Large intestine (tissue), 3 donors: ENCODE measurements around the gene WASL. TPM values are rescaled to one million over a fixed set of nuclear protein-coding genes. Genes with fewer than 3 reads are reported as not detected.

Source experiments
- DNase-seq, 2 donors: peaks; one replicate each; pipeline versions ENCODE4 v3.0.0 to v3.0.0-alpha.2; 2013
- H3K27ac ChIP-seq: one replicate; pipeline ENCODE4 v1.5.1; 2013; ENCODE audit warnings: low read length
- H3K27me3 ChIP-seq: 2 replicates; pipeline ENCODE4 v1.6.1; 2013; ENCODE audit warnings: low read length; ENCODE audit not compliant: control insufficient read depth, insufficient read depth
- H3K36me3 ChIP-seq: 2 replicates; pipeline ENCODE4 v1.6.1; 2013; ENCODE audit warnings: low read length; ENCODE audit not compliant: control insufficient read depth, insufficient read depth
- H3K4me1 ChIP-seq: one replicate; pipeline ENCODE4 v1.6.1; 2013; ENCODE audit warnings: low read length; ENCODE audit not compliant: control insufficient read depth, insufficient read depth
- H3K4me3 ChIP-seq: one replicate; pipeline ENCODE4 v1.5.1; 2013; ENCODE audit warnings: low read length
- H3K9me3 ChIP-seq: one replicate; pipeline ENCODE4 v1.6.1; 2013; ENCODE audit warnings: mild to moderate bottlenecking, low read depth, low read length, moderate library complexity; ENCODE audit not compliant: control insufficient read depth
- WGBS: methylation state at CpG from one replicate; pipeline ENCODE4 v1.1.5; 2013; ENCODE audit warnings: low lambda C conversion rate; ENCODE audit not compliant: insufficient coverage; 5-methylcytosine and 5-hydroxymethylcytosine counted together
- polyA plus RNA-seq: library from polyadenylated mRNA; unstranded; fragments of 120-200 nt; gene quantifications from one replicate; pipeline ENCODE4 v1.2.1, GENCODE V29; 2013

The WASL gene
- polyA plus RNA-seq, 1 donor, result 60.7 TPM

GRCh38 chr7:123771846-123772245 lies 23.0 kb upstream of the WASL start:
- Histone ChIP-seq H3K4me3 (no peak overlapping the region), H3K36me3 (no peaks in the 10 kb centered on the region), H3K9me3 (no peaks in the 10 kb centered on the region), H3K27ac (no peak overlapping the region), H3K27me3 (no peaks in the 10 kb centered on the region), H3K4me1 (no peaks in the 10 kb centered on the region)
- no CpG with 5 or more reads among the region's 2 CpGs for WGBS
- no peak for DNase-seq

GRCh38 chr7:123771256-123771655 lies 22.5 kb upstream of the WASL start:
- Histone ChIP-seq H3K9me3 (no peaks in the 10 kb centered on the region), H3K27me3 (no peaks in the 10 kb centered on the region), H3K27ac (no peak overlapping the region), H3K4me3 (no peak overlapping the region), H3K36me3 (no peaks in the 10 kb centered on the region), H3K4me1 (no peaks in the 10 kb centered on the region)
- no peak for DNase-seq
- no CpG with 5 or more reads among the region's 2 CpGs for WGBS

- Histone ChIP-seq H3K4me1 (no peaks in the 10 kb centered on the region), H3K27me3 (no peaks in the 10 kb centered on the region), H3K4me3 (no peak overlapping the region), H3K27ac (no peak overlapping the region), H3K9me3 (no peaks in the 10 kb centered on the region), H3K36me3 (no peaks in the 10 kb centered on the region)
- WGBS, result no CpG with 5 or more reads among the region's 8 CpGs
- no peak for DNase-seq
Measured at GRCh38 chr7:123770378-123770777, 21.6 kb upstream of the WASL start.

GRCh38 chr7:123769371-123769770 lies 20.6 kb upstream of the WASL start:
- Histone ChIP-seq H3K4me3 (no peak overlapping the region), H3K27ac (no peak overlapping the region), H3K36me3 (no peaks in the 10 kb centered on the region), H3K9me3 (no peaks in the 10 kb centered on the region), H3K27me3 (no peaks in the 10 kb centered on the region), H3K4me1 (no peaks in the 10 kb centered on the region)
- WGBS, result no CpG with 5 or more reads among the region's 3 CpGs
- DNase-seq, result no peak

- H3K27ac ChIP-seq, result no peak overlapping the region
Measured at GRCh38 chr7:123768493-123768892, 19.7 kb upstream of the WASL start.

GRCh38 chr7:123763191-123763661 lies 14.4 kb upstream of the WASL start:
- Histone ChIP-seq H3K27ac (no peak overlapping the region), H3K4me1 (no peaks in the 10 kb centered on the region), H3K4me3 (no peak overlapping the region), H3K9me3 (peaks cover 8% of the 10 kb centered on the region), H3K27me3 (no peaks in the 10 kb centered on the region), H3K36me3 (no peaks in the 10 kb centered on the region)
- no peak for DNase-seq
- no CpG with 5 or more reads among the region's 43 CpGs for WGBS

More at GRCh38 chr7:123768493-123768892, 19.7 kb upstream of the WASL start:
- 100% methylated on average over 1 of the region's 3 CpGs for WGBS
- Histone ChIP-seq H3K36me3 (no peaks in the 10 kb centered on the region), H3K4me1 (no peaks in the 10 kb centered on the region), H3K27me3 (no peaks in the 10 kb centered on the region), H3K4me3 (no peak overlapping the region), H3K9me3 (peaks cover 2% of the 10 kb centered on the region)
- no peak for DNase-seq

GRCh38 chr7:123761729-123762128 lies 12.9 kb upstream of the WASL start:
- WGBS, result 25% methylated on average over 2 of the region's 3 CpGs
- H3K27ac ChIP-seq, result no peak overlapping the region

GRCh38 chr7:123757095-123757494 lies 8.3 kb upstream of the WASL start:
- WGBS, result no CpG with 5 or more reads among the region's 1 CpG
- no peaks in the 10 kb centered on the region for H3K27me3 ChIP-seq
- H3K27ac ChIP-seq, result no peak overlapping the region
- H3K4me3 ChIP-seq, result no peak overlapping the region
- H3K4me1 ChIP-seq, result peaks cover 5% of the 10 kb centered on the region
- H3K36me3 ChIP-seq, result no peaks in the 10 kb centered on the region
- no peaks in the 10 kb centered on the region for H3K9me3 ChIP-seq
- DNase-seq, result no peak

More at GRCh38 chr7:123761729-123762128, 12.9 kb upstream of the WASL start:
- DNase-seq, result no peak
- Histone ChIP-seq H3K4me3 (no peak overlapping the region), H3K9me3 (peaks cover 8% of the 10 kb centered on the region), H3K27me3 (no peaks in the 10 kb centered on the region), H3K4me1 (no peaks in the 10 kb centered on the region), H3K36me3 (no peaks in the 10 kb centered on the region)

- no peak for DNase-seq
- WGBS, result no CpG with 5 or more reads among the region's 1 CpG
- H3K4me1 ChIP-seq, result peaks cover 5% of the 10 kb centered on the region
- H3K36me3 ChIP-seq, result no peaks in the 10 kb centered on the region
- no peaks in the 10 kb centered on the region for H3K27me3 ChIP-seq
- H3K9me3 ChIP-seq, result no peaks in the 10 kb centered on the region
- H3K4me3 ChIP-seq, result no peak overlapping the region
- H3K27ac ChIP-seq, result no peak overlapping the region
Measured at GRCh38 chr7:123755338-123755737, 6.5 kb upstream of the WASL start.

GRCh38 chr7:123754271-123754871 lies 5.6 kb upstream of the WASL start:
- DNase-seq, result no peak
- Histone ChIP-seq H3K9me3 (no peaks in the 10 kb centered on the region), H3K27ac (no peak overlapping the region), H3K4me3 (no peak overlapping the region), H3K4me1 (peaks cover 5% of the 10 kb centered on the region), H3K27me3 (no peaks in the 10 kb centered on the region), H3K36me3 (no peaks in the 10 kb centered on the region)
- no CpG with 5 or more reads among the region's 3 CpGs for WGBS

GRCh38 chr7:123752534-123752933 lies 3.7 kb upstream of the WASL start:
- H3K4me3 ChIP-seq, result no peak overlapping the region
- WGBS, result 100% methylated on average over 2 of the region's 3 CpGs
- H3K36me3 ChIP-seq, result no peaks in the 10 kb centered on the region
- no peak for DNase-seq
- peaks cover 5% of the 10 kb centered on the region for H3K4me1 ChIP-seq
- H3K27ac ChIP-seq, result no peak overlapping the region
- no peaks in the 10 kb centered on the region for H3K27me3 ChIP-seq
- no peaks in the 10 kb centered on the region for H3K9me3 ChIP-seq
